PC-9 (cell line): ENCODE results near the gene CNTLN.

Experiments used
- CTCF ChIP-seq: fragments of 200-600 bp; sonication (generic); conservative IDR thresholded peaks from 2 replicates; pipeline ENCODE4 v1.6.1; 2017; ENCODE audit warnings: mixed run types, antibody characterized with exemption, mild to moderate bottlenecking, moderate library complexity
- EZH2 ChIP-seq: fragments of 200-600 bp; sonication (generic); IDR thresholded peaks from 2 replicates; pipeline ENCODE4 v1.8.0; 2017; ENCODE audit warnings: antibody characterized with exemption, low read depth

- TF ChIP-seq CTCF (no peak), EZH2 (no peak)
Observed at GRCh38 chr9:17423681-17424011, 288.8 kb downstream of the CNTLN start.
